ENCODE data around the gene EXPH5.

Gene EXPH5

GRCh38 chr11:108538502-108538901 lies 55.1 kb downstream of the EXPH5 start:
- TF ChIP-seq CTCF (IDR thresholded peaks at IDR 0.05), result no peak

- TF ChIP-seq CTCF (IDR thresholded peaks at IDR 0.05), result no peak
These were observed 55.5 kb downstream of the EXPH5 start for GRCh38 chr11:108538022-108538424.

GRCh38 chr11:108536783-108537182 lies 56.8 kb downstream of the EXPH5 start:
- no peak for TF ChIP-seq CTCF (IDR thresholded peaks at IDR 0.05)

GRCh38 chr11:108535384-108535955 lies 58.1 kb downstream of the EXPH5 start:
- TF ChIP-seq CTCF (IDR thresholded peaks at IDR 0.05), result no peak

- no peak for TF ChIP-seq CTCF (IDR thresholded peaks at IDR 0.05)
These were observed 59.2 kb downstream of the EXPH5 start for GRCh38 chr11:108534274-108534882.

GRCh38 chr11:108530426-108530825 lies 63.1 kb downstream of the EXPH5 start:
- no peak for TF ChIP-seq CTCF (IDR thresholded peaks at IDR 0.05)

GRCh38 chr11:108527382-108527781 lies 66.2 kb downstream of the EXPH5 start:
- no peak for TF ChIP-seq CTCF (IDR thresholded peaks at IDR 0.05)

GRCh38 chr11:108525161-108525560 lies 68.4 kb downstream of the EXPH5 start:
- no peak for TF ChIP-seq CTCF (IDR thresholded peaks at IDR 0.05)

Data from LNCAP (cell line).